ENCODE data around the gene PLCZ1.

PLCZ1 gene

GRCh38 chr12:18731156-18731555 is 6.7 kb downstream of the PLCZ1 start:
- no peak for DNase-seq (ENCODE audit: low spot score)
- in situ Hi-C loops (cut with MboI; ENCODE audit: low sequenced_read_pairs, unreplicated experiment) = no loop called here

GRCh38 chr12:18723752-18724151 is 14.1 kb downstream of the PLCZ1 start:
- no peak for DNase-seq (ENCODE audit: low spot score)
- TF ChIP-seq, protein P1, sequence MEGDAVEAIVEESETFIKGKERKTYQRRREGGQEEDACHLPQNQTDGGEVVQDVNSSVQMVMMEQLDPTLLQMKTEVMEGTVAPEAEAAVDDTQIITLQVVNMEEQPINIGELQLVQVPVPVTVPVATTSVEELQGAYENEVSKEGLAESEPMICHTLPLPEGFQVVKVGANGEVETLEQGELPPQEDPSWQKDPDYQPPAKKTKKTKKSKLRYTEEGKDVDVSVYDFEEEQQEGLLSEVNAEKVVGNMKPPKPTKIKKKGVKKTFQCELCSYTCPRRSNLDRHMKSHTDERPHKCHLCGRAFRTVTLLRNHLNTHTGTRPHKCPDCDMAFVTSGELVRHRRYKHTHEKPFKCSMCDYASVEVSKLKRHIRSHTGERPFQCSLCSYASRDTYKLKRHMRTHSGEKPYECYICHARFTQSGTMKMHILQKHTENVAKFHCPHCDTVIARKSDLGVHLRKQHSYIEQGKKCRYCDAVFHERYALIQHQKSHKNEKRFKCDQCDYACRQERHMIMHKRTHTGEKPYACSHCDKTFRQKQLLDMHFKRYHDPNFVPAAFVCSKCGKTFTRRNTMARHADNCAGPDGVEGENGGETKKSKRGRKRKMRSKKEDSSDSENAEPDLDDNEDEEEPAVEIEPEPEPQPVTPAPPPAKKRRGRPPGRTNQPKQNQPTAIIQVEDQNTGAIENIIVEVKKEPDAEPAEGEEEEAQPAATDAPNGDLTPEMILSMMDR (IDR thresholded peaks at IDR 0.05; ENCODE audit: borderline replicate concordance, control extremely low read depth, extremely low read depth, insufficient read depth, missing control alignments) = no peak

More at GRCh38 chr12:18731156-18731555, 6.7 kb downstream of the PLCZ1 start:
- TF ChIP-seq, protein P1 (IDR thresholded peaks at IDR 0.05; ENCODE audit: borderline replicate concordance, control extremely low read depth, extremely low read depth, insufficient read depth, missing control alignments) = no peak

DNA sequence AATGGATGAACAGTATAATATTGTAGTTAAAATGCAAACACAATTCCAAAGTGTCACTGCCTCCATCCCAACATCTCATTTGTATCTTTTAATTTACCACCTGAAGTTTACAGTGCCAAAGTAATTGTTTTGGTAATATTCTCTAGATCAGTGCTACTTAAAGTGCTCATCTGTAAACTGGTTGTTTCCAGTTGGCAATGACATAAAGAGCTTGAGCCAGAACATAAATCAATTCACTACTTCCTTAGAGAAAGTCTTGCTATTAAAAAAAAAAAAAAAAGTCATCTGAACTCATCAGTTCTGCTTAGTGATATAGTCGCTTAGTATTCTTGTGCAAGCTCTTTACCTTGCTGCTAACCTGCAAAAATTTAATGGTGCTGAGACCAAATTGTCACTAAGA is 16.4 kb downstream of the PLCZ1 start:
- TF ChIP-seq, protein P1 (IDR thresholded peaks at IDR 0.05; ENCODE audit: borderline replicate concordance, control extremely low read depth, extremely low read depth, insufficient read depth, missing control alignments) = no peak
- no peak for DNase-seq (ENCODE audit: low spot score)
- in situ Hi-C loops (cut with MboI; ENCODE audit: low sequenced_read_pairs, unreplicated experiment) = no loop called here

More at GRCh38 chr12:18723752-18724151, 14.1 kb downstream of the PLCZ1 start:
- in situ Hi-C loops (cut with MboI; ENCODE audit: low sequenced_read_pairs, unreplicated experiment) = no loop called here

DNA sequence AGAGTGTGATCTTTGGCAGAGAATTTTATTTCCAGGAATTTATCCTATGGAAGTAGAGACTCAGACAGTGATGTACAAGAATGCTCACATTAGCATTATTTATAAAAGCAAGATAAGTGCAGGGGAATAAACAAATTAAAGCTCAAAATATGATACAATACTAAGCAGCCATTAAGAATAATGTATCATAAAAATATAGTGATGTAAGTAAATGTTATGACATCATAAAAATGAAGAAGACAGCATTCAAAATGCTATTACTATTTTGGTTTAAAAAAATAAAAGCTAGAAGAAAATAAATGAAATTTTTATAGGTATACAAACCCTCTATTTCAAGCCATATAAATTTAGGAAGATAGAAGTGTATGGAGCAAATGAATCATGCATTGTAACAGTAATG is 17.1 kb downstream of the PLCZ1 start:
- in situ Hi-C loops (cut with MboI; ENCODE audit: low sequenced_read_pairs, unreplicated experiment) = no loop called here
- DNase-seq (ENCODE audit: low spot score) = no peak
- TF ChIP-seq, protein P1 (IDR thresholded peaks at IDR 0.05; ENCODE audit: borderline replicate concordance, control extremely low read depth, extremely low read depth, insufficient read depth, missing control alignments) = no peak

DNA sequence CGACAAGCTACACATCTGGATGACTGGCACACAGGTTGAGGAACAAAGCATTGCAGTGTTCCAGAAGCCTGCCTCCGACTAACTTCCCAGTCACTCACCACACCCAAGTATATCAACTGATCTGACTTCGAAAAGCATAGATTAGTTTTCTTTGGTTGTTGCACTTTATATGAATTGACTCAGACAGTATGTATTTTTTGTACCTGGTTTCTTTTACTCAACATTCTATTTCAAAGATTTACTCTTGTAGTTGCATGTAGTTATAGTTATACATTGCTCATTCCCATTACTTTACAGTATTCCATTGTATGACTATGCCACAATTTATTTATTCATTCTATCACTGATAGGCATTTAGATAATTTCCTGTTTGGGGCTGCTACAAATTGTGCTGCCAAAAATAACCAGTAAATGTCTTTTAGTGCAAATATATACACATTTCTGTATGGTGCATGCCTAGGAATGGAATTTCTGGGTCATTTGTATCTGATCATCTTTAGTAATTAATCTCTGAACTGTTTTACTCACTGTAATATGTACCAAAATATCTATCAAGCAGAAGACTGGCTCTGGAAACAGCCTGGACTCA is 17.8 kb downstream of the PLCZ1 start:
- TF ChIP-seq, protein P1 (IDR thresholded peaks at IDR 0.05; ENCODE audit: borderline replicate concordance, control extremely low read depth, extremely low read depth, insufficient read depth, missing control alignments) = no peak
- in situ Hi-C loops (cut with MboI; ENCODE audit: low sequenced_read_pairs, unreplicated experiment) = no loop called here
- no peak for DNase-seq (ENCODE audit: low spot score)

DNA sequence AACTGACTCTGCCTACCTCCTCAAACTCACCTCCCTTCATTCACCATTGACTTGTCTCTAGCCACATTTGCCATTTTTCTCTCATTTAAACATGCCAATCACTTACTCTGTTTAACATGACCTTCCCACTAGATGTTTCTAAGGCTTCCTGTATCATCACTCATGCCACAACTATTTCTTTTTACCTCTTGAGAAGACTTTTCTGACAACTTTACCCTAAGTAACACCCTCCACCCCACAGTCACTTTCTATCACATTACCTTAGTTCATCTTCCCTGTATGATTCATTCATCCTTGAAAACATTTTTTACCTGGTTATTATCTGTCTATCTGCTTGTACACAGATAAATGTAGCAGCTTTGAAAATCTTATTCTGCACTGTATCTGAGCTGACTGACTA is 19.4 kb downstream of the PLCZ1 start:
- in situ Hi-C loops (cut with MboI; ENCODE audit: low sequenced_read_pairs, unreplicated experiment) = no loop called here
- TF ChIP-seq, protein P1 (IDR thresholded peaks at IDR 0.05; ENCODE audit: borderline replicate concordance, control extremely low read depth, extremely low read depth, insufficient read depth, missing control alignments) = no peak
- DNase-seq (ENCODE audit: low spot score) = no peak
